ENCODE data around the gene TNNI3K. TPM values are rescaled to one million over a fixed set of nuclear protein-coding genes. Genes with fewer than 3 reads are reported as not detected.

The TNNI3K gene
- total RNA-seq, 1 donor from 2014 or later, result not detected

GRCh38 chr1:74392186-74392585, 157.0 kb downstream of the TNNI3K start:
- intact Hi-C loops (cut with micrococcal nuclease), result no loop called here

- intact Hi-C loops (cut with micrococcal nuclease), result no loop called here
These were observed 157.7 kb downstream of the TNNI3K start for GRCh38 chr1:74392840-74393239.

- intact Hi-C loops (cut with micrococcal nuclease), result no loop called here
These were observed 160.4 kb downstream of the TNNI3K start for GRCh38 chr1:74395571-74395970.

- intact Hi-C loops (cut with micrococcal nuclease), result no loop called here
These were observed 161.3 kb downstream of the TNNI3K start for GRCh38 chr1:74396462-74396861.

GRCh38 chr1:74396933-74397332, 161.7 kb downstream of the TNNI3K start:
- intact Hi-C loops (cut with micrococcal nuclease), result no loop called here

GRCh38 chr1:74399249-74399648, 164.1 kb downstream of the TNNI3K start:
- intact Hi-C loops (cut with micrococcal nuclease), result no loop called here

GRCh38 chr1:74402873-74403272, 167.7 kb downstream of the TNNI3K start:
- intact Hi-C loops (cut with micrococcal nuclease), result no loop called here

GRCh38 chr1:74403606-74404005, 168.4 kb downstream of the TNNI3K start:
- intact Hi-C loops (cut with micrococcal nuclease), result no loop called here

GRCh38 chr1:74406759-74407158, 171.6 kb downstream of the TNNI3K start:
- intact Hi-C loops (cut with micrococcal nuclease), result no loop called here

- intact Hi-C loops (cut with micrococcal nuclease), result no loop called here
These were observed 172.7 kb downstream of the TNNI3K start for GRCh38 chr1:74407902-74408301.

GRCh38 chr1:74412244-74412643, 177.1 kb downstream of the TNNI3K start:
- intact Hi-C loops (cut with micrococcal nuclease), result no loop called here

- intact Hi-C loops (cut with micrococcal nuclease), result no loop called here
These were observed 180.7 kb downstream of the TNNI3K start for GRCh38 chr1:74415935-74416334.

- intact Hi-C loops (cut with micrococcal nuclease), result no loop called here
These were observed 184.4 kb downstream of the TNNI3K start for GRCh38 chr1:74419611-74420010.

- intact Hi-C loops (cut with micrococcal nuclease), result no loop called here
These were observed 185.3 kb downstream of the TNNI3K start for GRCh38 chr1:74420467-74420866.

GRCh38 chr1:74422421-74423292, 187.5 kb downstream of the TNNI3K start:
- intact Hi-C loops (cut with micrococcal nuclease), result no loop called here

- intact Hi-C loops (cut with micrococcal nuclease), result no loop called here
These were observed 188.3 kb downstream of the TNNI3K start for GRCh38 chr1:74423471-74423870.

- intact Hi-C loops (cut with micrococcal nuclease), result no loop called here
These were observed 190.5 kb downstream of the TNNI3K start for GRCh38 chr1:74425676-74426075.

- intact Hi-C loops (cut with micrococcal nuclease), result no loop called here
These were observed 191.2 kb downstream of the TNNI3K start for GRCh38 chr1:74426208-74426937.

GRCh38 chr1:74427681-74428080, 192.5 kb downstream of the TNNI3K start:
- intact Hi-C loops (cut with micrococcal nuclease), result no loop called here

GRCh38 chr1:74429580-74429979, 194.4 kb downstream of the TNNI3K start:
- intact Hi-C loops (cut with micrococcal nuclease), result no loop called here

- intact Hi-C loops (cut with micrococcal nuclease), result no loop called here
These were observed 195.3 kb downstream of the TNNI3K start for GRCh38 chr1:74430342-74430934.

- intact Hi-C loops (cut with micrococcal nuclease), result no loop called here
These were observed 196.3 kb downstream of the TNNI3K start for GRCh38 chr1:74431531-74431930.

All from T-helper 1 cell treated with Interleukin-12 subunit alpha and Interleukin-12 subunit beta and Interleukin-4 antibody, amounts not matched to agents 30 ng/mL and 1 ng/mL, for 36 hours (primary cell).